Measurements from ENCODE around the gene TEKT5.

DNA sequence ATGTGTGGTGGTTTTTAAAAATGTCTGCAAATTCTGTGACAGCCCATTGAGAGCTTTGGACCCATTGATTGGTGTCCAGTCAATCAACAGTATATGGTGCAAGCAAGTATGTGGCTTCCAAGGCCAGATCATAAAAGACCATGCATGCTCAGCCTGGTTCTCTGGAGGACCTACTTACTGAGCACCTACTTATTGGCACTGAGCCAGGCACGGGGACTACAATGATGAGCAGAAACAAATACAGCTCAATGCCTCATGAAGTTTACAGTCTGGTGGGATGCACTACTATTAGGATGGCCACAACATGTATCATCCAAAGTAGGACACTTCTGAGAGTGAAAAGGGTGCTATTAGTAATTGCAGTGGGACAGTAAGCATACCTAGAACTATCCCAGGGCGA is 107.1 kb downstream of the TEKT5 start:
- TF ChIP-seq, protein P1, sequence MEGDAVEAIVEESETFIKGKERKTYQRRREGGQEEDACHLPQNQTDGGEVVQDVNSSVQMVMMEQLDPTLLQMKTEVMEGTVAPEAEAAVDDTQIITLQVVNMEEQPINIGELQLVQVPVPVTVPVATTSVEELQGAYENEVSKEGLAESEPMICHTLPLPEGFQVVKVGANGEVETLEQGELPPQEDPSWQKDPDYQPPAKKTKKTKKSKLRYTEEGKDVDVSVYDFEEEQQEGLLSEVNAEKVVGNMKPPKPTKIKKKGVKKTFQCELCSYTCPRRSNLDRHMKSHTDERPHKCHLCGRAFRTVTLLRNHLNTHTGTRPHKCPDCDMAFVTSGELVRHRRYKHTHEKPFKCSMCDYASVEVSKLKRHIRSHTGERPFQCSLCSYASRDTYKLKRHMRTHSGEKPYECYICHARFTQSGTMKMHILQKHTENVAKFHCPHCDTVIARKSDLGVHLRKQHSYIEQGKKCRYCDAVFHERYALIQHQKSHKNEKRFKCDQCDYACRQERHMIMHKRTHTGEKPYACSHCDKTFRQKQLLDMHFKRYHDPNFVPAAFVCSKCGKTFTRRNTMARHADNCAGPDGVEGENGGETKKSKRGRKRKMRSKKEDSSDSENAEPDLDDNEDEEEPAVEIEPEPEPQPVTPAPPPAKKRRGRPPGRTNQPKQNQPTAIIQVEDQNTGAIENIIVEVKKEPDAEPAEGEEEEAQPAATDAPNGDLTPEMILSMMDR (IDR thresholded peaks at IDR 0.05), result no peak
- no peak for TF ChIP-seq POLR2A (IDR thresholded peaks at IDR 0.05)

Data from uterus (tissue), 2 donors.